Activated CD4-positive, alpha-beta T cell treated with anti-CD3 and anti-CD28 coated beads for 48 hours (primary cell): ENCODE measurements around the gene CHDH.

Experiments used
- DNase-seq: peaks from one replicate; pipeline ENCODE4 v3.0.0-alpha.2; 2020

The CHDH gene

GRCh38 chr3:53780806-53781205, 65.4 kb downstream of the CHDH start:
- DNase-seq = no peak

GRCh38 chr3:53780171-53780570, 66.0 kb downstream of the CHDH start:
- no peak for DNase-seq

GRCh38 chr3:53778153-53778552, 68.1 kb downstream of the CHDH start:
- DNase-seq = no peak

DNA sequence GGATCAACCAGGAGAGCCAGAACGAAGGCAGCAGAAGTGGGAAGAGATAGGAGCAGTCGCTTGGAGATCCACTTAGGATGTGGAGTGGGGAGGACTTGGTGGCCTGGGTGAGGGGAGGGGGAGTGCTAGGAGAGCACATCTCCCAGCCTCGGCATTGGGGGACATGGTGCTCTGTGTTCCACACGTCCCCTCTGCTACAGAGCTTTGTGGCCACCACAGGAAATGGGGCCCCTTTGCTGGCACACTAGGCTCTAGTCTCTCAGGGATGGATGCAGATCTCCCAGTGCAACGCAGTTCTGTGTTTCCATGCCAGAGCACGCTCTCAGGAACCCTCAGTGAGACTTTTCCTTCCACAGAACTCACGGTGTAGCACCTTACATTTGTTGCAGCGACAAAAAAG, 68.8 kb downstream of the CHDH start:
- DNase-seq = no peak

DNA sequence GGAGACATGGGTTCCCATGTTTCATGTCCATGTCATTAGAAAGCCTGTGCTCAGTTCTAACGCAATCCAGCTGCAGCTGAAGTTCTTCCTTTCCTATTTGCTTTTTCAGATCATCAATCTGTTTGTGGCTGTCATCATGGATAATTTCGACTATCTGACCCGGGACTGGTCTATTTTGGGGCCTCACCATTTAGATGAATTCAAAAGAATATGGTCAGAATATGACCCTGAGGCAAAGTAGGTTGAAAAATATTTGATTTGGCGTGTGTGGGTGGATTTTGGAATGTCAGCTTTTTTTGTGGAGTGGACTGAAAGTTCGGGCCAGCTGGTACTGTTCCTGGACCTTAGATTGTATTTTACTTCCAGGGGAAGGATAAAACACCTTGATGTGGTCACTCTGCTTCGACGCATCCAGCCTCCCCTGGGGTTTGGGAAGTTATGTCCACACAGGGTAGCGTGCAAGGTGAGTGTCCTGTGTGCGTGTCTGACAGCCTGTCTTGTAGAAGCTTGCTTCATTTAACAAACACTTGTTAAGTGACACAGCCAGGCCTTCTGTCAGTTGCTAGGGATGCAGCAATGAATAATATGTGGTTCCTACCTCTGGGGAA, 69.6 kb downstream of the CHDH start:
- no peak for DNase-seq

GRCh38 chr3:53775834-53776251, 70.4 kb downstream of the CHDH start:
- no peak for DNase-seq

- DNase-seq = no peak
These were observed 71.2 kb downstream of the CHDH start for GRCh38 chr3:53775018-53775417.

DNA sequence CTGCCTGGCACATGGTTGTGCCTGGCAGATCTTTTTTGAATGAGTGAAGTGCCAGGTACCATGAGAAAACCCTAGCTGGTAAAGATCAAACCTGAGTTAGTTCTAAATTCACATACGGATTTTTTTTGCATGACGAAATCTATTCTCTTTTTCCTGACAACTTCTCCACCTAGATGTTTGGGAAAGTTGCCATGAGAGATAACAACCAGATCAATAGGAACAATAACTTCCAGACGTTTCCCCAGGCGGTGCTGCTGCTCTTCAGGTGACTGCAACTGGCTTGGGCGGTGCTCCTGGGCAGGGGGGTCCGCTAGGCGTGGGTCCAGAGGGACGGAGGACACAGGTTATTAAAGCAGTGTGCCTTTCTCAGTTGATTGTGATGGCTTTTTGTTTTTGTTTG, 71.8 kb downstream of the CHDH start:
- DNase-seq = no peak

GRCh38 chr3:53773611-53774368, 72.4 kb downstream of the CHDH start:
- DNase-seq = no peak

DNA sequence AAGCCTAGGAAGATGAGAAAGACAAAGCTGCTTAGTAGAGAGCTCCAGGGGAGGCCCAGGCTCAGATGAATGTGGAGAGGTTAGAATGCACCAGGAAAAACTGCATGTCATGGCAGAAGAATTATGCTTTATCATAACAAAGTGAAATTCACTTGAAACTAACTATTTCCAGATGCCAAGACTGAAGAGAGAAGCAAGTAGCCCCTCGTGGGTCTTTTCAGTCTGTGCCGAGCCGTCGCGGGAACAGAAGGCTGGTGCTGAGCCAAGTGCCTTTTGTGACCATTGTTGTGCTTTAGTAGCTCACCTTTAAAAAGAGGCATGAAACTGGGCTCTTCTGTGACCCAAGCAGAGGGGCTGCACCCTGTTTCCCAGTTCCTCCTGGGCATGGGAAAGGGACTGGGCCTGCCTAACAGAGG, 73.2 kb downstream of the CHDH start:
- DNase-seq = no peak

DNA sequence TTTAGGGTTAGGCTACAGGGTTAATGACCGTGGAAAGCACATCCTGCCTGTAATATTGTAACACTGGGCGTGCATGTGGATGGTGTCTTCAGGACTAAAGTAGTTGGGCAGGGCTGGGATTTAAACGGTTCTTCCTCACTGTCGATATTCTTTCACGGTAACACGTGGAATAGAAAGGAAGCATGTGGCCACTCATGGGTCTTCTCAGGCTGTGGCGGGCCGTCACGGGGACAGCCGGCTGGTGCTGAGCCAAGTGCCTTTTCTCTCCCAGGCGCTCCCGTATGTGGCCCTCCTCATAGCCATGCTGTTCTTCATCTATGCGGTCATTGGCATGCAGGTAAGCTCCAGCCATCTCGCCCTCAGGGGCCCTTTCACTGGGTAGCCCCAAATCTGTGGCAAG, 73.7 kb downstream of the CHDH start:
- DNase-seq = no peak

DNA sequence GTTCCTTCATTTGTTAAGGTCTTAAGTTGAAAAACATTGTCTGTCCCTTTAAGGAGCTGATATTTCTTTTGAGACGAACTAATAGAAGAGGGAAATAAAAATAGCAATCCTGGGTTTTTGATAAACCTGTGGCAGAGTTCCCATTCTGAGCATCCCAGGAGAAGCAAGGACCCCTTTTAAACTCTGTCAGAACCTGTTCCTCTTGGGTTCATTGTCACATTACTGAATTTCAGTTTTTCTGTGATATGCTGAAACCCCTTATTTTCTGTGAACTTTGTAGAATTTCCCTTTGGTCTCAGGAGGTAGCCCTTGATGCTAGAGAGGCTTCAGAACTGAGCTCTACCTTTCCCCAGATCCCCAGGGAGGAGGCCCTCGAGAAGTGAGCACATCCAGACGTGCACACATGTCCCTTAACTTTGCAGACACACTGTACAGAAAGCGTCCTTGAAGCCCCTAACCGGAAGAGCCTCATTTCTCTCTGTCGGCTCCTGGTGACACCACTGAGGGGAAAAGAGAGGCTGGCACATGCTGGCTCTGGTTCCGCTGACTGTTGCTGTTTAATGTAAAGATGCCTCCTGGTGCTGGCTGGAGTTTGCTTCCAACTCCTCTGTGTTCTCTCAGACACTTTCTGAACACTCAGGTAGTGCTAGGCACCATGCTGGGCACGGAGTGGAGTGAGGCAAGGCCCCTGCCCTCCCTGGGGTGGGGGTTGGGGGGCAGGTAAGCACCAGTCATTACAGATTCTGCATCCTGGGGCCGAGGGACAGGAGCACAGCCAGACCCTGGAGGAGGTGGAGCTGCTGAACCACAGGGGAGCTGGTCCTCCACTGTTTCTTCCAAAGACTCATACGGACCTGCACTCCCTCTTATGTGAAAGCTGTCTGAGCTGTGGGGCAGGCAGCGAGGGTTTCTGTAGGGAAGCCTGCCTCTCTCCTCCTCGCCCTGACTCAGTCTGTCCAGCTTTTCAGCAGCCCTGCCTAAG, 77.5 kb downstream of the CHDH start:
- DNase-seq = no peak

GRCh38 chr3:53766706-53767105, 79.5 kb downstream of the CHDH start:
- no peak for DNase-seq

- no peak for DNase-seq
These were observed 80.5 kb downstream of the CHDH start for GRCh38 chr3:53765753-53766152.

GRCh38 chr3:53764026-53764775, 82.0 kb downstream of the CHDH start:
- DNase-seq = no peak

DNA sequence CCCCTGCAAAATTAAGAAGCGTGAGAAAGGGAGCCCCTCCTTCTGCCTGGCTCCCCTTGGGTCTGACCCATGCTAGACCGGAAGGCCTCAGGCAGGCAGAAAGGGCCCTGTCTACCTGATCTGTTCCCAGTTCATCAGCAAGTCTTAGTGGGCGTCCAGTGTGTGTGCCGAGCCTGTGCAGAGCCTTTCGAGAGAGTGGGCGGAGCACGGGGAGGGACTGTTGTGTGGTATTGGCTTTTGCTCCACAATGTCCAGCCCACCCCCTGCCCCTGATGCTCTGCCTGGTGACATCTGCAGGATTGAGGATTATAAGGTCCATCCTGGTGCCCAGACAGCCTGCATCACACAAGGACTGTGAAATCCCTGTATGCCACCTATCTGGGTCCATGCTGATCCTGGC, 82.9 kb downstream of the CHDH start:
- no peak for DNase-seq
